Hepatic stellate cell (primary cell): ENCODE measurements around the gene CIAO3.
A peak's percentile ranks its signal among the peaks of the same experiment; 100 is the strongest.
"Not testable (repeated sequence)": the region's sequence is repeated elsewhere in the genome, so short reads cannot be mapped to it uniquely, and the experiment has no call there.

Source experiments
- DNase-seq: peaks from one replicate; pipeline ENCODE4 v3.0.0; 2011; ENCODE audit warnings: low spot score

CIAO3 gene

DNA sequence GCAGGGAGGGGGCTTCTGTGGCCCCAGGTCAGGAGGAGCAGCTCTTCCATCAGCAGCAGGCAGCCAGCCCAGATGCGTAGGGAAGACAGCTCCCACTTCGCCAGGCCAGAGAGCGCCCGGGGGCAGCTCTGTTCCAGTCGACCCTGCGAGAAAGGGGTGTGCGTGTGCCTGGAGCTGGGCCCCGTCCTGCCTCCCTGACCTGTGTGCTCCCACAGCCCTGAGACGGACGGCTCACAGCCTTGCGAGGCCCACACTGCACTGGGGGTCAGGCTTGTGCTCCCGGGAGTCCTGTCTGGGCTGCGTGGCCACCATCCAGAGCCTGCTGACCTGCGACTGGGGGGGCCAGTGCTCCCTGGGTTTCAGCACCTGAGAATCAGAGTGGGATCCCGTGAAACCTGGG, 19.3 kb upstream of the CIAO3 start:
- DNase-seq: no peak

DNA sequence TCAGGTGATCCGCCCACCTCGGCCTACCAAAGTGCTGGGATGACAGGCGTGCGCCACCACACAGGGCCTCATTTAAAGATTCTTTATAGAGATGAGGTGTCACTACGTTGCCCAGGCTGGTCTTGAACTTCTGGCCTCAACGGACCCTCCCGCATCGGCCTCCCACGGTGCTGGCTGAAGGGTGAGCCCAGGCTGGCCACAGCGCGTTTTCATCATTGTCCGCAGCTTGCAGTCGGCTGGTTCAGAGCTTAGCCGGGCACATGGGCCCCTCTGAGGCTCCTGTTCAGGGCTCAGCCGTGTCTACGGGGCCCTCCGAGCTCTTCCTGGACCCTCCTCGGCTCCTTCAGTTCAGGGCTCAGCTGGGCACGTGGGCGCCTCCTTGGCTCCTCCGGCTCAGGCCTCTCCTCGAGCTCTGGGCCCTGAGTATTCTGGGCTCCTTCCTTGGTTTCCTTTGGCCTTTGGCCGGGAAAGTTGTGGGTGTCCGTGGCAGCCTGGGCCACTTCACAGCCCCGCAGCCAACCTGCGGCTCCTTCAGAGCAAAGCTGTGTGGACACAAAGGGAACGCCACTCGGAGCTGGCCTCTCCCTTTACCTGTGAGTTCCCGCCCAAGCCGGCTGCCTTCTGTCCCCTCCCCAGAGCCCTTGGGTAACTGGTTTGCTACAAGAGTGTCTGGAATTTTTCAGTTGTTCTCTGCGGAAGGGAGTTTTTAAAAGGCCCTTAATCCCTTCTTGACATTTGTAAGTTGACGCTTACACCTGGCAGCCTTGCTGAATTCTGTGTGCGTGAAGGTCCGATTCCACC, 18.5 kb upstream of the CIAO3 start:
- no peak for DNase-seq

DNA sequence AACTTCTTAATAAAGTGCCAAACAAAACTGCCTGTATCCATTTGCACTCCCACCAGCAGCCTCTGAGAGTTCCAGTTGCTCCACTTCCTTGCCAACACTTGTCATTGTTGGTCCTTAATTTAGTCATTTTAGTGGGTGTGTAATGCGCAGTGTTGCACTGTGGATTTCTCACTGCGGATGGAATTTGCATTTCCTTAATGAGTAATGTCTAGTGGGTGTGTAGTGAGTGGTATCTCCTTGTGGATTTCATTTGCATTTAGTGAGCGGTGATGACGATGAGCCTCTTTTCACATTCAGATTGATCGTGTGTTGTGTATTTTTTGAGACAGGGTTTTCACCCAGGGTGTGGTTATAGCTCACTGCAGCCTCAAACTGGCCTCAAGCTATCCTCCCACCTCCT, 15.6 kb upstream of the CIAO3 start:
- DNase-seq: no peak

DNA sequence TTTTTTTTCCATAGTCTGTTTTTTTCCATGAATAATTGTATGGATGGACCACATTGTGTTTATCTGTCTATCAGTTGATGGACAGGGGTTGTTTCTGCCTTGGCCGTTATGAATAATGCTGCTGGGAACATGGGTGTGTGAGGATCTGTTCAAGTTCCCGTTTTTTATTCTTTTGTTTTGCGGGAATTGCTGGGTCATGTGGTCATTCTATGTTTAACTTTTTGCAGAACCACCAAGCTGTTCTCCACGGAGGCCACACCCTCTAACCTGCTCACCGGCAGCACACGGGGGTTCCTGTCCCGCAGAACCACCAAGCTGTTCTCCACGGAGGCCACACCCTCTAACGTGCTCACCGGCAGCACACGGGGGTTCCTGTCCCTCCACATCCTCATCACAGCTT, 13.9 kb upstream of the CIAO3 start:
- no peak for DNase-seq

DNA sequence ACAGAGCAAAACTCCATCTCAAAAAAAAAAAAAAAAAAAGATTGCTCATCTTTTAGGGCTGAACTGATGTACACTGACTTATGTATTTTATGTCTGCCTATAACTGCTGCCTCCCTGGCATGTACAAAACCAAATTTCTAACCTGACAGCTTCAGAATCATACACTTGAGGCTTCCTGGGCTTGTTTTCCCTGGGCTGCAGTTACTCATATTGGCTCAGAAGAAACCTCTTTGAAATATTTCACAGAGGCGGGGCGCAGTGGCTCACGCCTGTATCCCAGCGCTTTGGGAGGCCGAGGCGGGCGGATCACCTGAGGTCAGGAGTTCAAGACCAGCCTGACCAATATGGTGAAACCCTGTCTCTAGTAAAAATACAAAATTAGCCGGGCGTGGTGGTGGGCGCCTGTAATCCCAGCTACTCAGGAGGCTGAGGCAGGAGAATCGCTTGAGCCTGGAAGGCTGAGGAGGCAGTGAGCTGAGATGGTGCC, 13.4 kb upstream of the CIAO3 start:
- DNase-seq: not testable (repeated sequence)

DNA sequence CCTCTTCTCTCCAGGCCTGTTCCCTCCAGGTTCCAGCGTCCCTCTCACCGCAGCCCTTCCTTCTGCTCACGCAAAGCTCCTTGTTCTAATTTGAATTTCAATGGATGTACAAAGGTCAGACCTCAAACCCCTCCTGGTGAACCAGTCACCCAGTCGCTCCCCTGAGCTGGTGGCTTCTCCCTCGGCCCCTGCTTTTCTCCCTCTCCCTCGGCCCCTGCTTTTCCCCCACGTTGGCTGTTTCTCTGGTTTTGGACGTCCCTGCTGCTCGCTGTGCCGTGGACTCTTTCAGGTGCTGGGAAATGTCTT, 11.2 kb upstream of the CIAO3 start:
- DNase-seq: no peak

DNA sequence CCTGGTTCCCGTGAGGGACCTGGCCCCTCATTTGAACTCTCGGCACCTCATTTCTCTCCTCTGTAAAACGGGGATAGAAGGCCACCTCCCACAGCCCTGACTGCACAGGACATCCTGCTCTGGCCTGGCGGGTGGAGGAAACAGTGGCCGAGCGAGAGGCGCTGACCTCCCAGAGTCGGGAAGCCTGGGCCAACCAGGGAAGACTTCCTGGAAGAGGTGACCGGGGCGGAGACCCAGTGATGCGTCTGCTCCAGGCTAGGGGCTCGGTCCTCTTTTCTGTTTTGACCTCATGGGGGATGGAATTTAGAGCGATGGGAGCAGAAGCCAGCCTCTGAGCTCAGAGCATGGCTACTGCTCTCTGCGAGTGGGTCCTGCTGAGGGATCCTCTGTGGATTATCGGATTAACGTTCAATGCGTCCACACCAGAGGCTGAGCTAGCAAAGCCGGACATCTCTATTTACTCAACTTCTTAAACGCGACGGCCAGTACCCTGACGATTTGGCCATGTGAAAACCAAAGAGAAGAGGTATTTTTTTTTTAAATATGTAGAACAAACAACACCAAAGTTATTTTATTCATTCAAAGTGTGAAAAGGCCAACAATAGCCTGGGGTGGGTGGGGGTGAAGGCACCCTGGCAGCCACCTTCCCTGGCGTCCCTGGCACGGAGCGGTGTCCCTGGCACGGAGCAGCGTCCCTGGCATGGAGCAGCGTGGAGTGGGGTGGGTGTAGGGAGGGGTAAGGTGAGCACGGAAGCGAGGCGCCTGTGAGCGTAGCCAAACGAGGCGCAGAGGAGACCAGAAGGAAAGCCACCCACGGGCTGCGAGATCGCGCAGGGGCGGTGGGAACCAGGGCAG, 10.6 kb upstream of the CIAO3 start:
- DNase-seq: no peak

DNA sequence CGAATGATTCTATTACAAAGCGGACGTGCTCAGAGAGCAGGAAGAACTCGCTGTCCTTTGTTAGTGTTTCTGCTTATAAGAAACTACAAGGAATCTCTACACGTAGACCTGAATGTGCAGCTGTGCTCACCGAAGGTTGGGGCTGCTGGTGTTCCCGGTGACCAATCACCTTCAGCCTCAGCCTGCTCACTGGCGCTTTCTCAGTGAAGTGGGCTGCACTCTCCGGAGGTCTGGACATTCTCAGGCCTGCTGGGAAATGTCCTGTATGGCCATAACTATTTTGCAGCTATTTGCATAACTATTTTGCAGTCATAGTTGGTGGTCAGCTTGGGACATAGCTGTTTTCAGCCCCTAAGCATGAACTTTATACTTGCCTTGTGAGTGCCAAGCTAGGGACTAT, 9.7 kb upstream of the CIAO3 start:
- no peak for DNase-seq

DNA sequence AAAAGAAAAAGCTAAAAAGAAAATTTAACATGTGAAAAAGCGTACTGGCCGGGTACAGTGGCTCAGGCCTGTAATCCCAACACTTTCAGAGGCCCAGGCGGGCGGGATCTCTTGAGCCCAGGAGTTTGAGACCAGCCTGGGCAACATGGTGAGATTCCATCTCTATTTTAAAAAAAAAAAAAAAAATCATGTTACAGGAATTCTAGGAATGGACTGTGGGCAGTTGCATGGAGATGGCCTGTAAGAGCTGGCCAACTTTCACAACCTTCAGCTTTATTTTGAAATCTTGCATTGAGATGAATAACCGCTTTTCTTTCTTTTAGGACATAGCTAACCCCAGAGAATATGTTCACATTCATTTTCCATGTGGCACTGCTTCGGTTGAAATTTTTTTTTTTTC, 8.2 kb upstream of the CIAO3 start:
- peak; percentile 82 for DNase-seq

DNA sequence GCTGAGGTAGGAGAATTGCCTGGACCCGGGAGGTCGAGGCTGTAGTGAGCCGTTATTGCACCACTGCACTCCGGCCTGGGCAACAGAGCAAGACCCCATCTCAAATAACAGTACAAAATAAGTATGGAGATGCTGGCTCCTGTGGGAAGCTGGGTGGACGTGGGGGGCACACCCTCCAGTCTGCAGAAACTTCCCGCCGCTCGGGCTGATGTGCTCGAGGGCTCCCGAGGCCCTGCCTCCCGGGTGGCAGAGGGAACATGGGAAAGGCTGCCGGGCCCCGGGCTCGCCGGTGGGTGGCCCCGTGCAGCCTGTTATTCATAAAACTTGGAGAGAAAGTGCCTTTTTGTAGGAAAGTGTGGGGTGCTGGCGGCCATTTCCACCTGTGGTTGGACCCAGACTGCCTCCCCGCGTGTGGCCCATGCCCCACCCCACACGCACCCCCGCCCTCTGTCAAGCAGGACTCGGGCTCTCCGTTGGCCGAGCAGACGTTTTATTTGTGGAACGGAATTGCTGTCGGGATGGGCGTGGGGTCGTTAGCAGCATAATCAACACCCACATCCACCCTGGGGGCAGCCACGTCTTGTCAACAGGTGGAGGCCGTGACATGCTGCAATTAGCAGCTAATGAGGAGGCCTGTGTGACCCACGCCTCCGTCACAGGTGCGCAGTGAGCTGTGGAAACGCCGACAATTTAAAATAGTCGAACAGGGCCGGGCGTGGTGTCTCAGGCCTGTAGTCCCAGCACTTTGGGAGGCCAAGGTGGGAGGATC, 7.4 kb upstream of the CIAO3 start:
- no peak for DNase-seq

DNA sequence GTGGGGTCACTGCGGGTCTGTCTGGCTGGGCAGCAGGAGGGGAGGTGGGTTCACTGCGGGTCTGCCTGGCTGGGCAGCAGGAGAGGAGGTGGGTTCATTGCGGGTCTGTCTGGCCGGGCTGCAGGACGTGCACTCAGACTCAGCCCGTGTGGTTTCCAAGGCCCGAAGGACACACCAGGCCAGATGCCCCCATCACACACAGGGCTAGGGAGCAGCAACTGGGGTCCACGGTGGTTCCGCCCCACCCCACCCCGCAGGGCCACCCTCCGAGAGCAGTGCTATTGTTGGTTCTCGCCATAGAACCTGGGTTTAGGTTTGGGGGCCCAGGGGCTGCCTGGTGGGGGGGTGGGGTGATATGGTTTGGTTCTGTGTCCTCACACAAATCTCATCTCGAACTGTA, 5.8 kb upstream of the CIAO3 start:
- no peak for DNase-seq

DNA sequence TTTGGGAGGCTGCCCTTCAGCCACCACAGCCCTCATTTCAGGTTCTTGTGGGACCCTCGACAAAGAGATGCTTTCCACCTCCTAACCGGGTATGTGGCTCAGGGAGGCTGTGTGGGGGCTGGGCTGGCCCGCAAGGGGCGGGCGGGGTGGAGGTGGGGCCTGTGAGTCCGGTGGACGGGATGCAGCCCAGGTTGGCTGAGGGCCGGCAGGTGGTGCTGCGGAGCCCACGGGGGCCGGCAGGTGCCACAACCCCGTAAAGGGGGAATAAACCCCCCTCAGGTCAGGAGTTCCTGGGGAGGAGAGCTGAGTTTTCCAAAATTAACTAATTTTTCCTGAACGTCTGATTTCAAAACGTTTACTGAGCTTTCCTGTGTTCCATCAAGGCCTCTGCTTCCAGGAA, 4.9 kb upstream of the CIAO3 start:
- DNase-seq: no peak

DNA sequence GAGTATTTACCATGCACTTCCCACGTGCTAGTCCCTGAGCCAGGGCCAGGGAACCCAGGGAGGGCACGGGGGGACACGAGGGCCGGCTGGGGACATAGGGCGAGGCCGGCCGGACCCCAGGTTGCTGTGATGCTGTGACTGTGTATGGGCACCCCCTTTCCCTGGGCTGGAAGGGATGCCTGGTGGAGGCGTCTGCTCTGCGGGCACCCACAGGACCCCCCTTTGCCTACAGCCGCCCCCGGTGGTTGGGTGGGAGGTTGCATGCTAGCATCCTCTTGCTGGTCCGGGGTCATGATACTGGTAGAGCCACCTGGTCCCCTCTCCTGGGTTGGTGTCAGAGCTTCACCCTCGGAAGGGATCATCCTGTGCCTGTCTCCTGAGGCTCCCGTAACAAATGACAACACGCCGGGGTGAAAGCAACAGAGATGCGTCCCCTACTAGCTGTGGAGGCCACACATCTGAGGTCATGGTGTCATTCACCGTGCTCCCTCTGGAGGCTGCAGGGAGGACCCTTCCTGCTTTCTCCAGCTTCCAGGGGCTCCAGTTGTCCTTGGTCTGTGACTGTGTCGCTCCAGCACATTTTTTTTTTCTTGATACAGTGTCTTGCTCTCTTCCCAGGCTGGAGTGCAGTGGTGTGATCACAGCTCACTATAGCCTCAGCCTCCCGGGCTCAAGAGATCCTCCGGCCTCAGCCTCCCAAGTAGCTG, 3.1 kb upstream of the CIAO3 start:
- DNase-seq: no peak

DNA sequence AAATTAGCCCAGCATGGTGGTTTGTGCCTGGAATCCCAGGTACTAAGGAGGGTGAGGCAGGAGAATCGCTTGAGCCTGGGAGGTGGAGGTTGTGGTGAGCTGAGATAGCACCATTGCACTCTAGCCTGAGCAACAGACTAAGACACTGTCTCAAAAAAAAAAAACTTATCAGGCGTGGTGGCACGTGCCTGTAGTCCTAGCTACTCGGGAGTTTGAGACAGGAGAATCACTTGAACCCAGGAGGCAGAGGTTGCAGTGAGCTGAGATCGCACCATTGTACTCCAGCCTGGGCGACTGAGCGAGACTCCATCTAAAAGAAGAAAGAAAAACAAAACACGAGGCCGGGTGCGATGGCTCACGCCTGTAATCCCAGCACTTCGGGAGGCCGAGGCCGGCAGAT, 2.1 kb upstream of the CIAO3 start:
- DNase-seq: not testable (repeated sequence)

DNA sequence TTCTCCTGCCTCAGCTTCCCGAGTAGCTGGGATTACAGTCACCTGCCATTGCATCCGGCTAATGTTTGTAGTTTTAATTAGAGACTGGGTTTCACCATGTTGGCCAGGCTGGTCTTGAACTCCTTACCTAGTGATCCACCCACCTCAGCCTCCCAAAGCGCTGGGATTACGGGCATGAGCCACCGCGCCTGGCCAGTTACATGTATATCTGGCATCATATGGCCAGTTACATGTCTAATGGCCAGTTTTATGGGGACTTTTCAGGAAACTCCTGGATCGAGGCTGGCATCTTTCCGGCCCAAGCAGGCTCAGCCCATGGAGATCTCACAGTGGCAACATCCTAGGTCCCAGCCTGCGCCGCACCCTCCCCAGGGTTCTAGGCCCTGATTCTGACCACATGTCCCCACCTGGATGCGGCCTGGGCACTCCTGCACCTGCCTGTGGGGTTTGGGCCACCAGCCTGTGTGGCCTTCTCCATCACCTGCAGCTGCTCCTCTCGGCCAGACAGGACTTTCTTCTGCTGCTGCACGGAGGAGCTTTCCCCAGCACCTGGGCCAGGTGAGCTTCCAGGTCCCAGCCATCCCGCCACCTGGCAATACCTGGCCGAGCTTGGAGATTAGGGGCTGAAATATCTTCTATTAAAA, 1.3 kb upstream of the CIAO3 start:
- no peak for DNase-seq

DNA sequence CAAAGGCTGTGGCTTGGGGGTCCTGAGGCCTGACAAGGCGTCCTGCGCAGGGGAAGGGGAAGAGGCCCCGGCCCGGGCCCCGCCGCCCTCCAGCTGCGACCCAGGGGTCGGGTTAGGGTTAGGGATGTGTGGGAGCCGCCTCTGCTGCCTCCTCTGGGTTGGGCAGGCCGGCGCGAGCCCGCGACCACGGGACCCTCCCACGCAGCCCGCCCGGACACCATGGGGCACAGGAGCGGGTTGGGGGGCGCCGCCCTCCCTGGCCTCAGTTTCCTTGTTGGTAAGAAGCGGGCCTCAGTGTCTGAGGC, 386 bp downstream of the CIAO3 start:
- DNase-seq: no peak

DNA sequence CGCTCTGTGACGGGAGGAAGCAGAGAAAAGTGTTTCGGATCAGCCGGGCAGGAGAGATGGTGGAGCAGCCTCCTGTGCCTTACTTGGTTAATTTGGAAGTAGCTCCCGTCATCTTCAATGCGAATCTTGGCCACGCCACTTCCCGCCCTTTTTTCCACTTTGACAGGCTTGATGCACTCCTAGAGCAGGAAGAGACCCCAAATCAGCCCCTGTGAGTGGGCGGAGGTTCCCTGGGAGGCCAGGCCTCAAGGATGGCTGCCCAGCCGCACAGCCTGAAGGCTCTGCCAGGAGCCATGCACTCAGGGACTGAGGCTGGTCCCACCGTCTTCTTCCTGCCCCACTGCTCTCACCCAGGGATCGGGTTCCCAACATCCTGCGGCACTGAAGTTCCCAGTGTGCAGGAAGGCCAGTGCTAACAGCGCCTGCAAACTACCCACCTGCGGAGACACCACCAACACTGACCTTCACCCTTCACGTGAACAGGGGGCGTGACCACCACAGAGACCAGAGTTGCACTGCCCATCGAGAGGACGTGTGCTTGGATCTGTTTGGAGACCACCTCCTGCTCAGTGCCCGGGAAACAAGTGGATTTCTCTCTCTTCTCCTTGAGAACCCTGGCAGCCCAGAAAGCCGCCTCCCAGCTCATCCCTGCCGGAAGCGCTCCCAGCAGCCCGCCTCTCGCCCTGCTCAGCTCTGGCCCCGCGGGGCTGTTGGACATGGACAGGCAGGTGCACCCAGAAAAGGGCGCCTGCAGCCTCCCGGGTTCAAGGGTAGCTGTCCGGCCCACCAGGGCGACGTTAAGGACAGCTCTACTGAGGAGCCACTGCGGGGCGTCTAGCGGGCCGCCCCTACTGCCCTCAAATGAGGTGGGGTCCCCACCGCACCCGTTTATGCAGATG, 988 bp downstream of the CIAO3 start:
- DNase-seq: no peak

DNA sequence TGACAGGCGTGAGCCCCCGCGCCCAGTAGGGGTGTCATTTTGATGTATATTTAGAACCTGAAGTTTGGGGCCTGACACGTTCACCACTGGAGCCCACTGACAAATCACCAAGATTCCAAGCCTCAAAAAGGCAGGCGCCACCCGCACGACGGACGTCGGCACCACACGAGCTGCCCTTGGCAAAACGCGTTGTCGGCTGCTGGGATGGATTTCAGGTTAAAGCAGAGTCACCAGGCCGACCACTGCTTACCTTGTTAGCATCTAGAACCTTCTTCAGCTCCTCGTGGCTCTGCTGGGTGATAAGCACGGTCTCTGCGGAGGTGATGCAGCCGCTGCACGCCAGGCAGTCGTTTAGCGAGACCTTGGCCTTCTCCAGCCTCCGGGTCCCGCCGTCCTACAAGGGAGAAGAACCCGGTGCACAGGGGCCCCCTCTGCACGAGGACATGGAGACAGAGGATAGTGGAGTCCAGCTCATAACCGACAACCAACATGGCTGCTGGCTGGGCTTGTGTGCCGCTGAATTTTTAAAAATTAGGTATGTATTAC, 3.8 kb downstream of the CIAO3 start:
- DNase-seq: no peak

DNA sequence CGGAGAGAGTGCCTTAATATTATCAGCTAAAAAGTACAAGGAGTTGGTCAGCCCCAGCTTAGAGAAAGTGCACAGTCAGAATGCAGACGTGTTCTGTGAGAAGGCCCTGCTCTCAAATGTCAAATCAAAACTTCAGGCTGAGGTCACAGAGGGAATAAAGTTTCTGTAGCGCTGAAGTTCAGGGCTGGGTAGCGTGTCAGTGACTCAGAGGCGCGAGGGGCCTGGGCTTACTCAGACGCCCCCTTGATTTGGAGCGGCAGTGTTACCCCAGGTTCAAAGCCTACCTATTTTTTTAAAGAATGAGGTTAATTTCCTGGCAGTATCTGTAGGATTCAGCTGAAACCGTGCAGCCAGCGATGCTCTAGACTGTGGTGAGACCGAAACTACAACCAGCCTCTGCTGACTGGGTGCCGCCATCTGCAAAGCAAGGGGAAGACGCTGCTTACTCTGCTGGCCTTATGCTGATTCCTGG, 4.8 kb downstream of the CIAO3 start:
- no peak for DNase-seq
